ENCODE results near the gene GGACT.

The GGACT gene

GRCh38 chr13:100491164-100491842 is 97.3 kb downstream of the GGACT start:
- DNase-seq (ENCODE audit: low read depth, low spot score): no peak
- H3K4me3 ChIP-seq (ENCODE audit: low read depth, low read length): no peak overlapping the region
- TF ChIP-seq CTCF (IDR thresholded peaks at IDR 0.05; ENCODE audit: insufficient read depth, low read length, missing control alignments): no peak
- ChIA-PET CTCF (no interaction called here), POLR2A (no interaction called here)

- ChIA-PET CTCF (no interaction called here), POLR2A (no interaction called here)
- TF ChIP-seq CTCF (IDR thresholded peaks at IDR 0.05; ENCODE audit: insufficient read depth, low read length, missing control alignments): no peak
- no peak for DNase-seq (ENCODE audit: low read depth, low spot score)
- H3K4me3 ChIP-seq (ENCODE audit: low read depth, low read length): no peak overlapping the region
Measured at GRCh38 chr13:100490692-100491091, 97.9 kb downstream of the GGACT start.

- H3K4me3 ChIP-seq (ENCODE audit: low read depth, low read length): no peak overlapping the region
- ChIA-PET POLR2A (no interaction called here), CTCF (interaction anchor here (1.4 kb wide), 1 partner anchor 15 kb away, joined by 4 read pairs; no protein-coding TSS in a partner anchor)
- no peak for DNase-seq (ENCODE audit: low read depth, low spot score)
- no peak for TF ChIP-seq CTCF (IDR thresholded peaks at IDR 0.05; ENCODE audit: insufficient read depth, low read length, missing control alignments)
Measured at GRCh38 chr13:100485265-100485664, 103.3 kb downstream of the GGACT start.

GRCh38 chr13:100484702-100485101 is 103.9 kb downstream of the GGACT start:
- no peak for TF ChIP-seq CTCF (IDR thresholded peaks at IDR 0.05; ENCODE audit: insufficient read depth, low read length, missing control alignments)
- no peak for DNase-seq (ENCODE audit: low read depth, low spot score)
- ChIA-PET CTCF (interaction anchor here (1.3 kb wide), 1 partner anchor 568 kb away, joined by 3 read pairs; no protein-coding TSS in a partner anchor), POLR2A (no interaction called here)
- H3K4me3 ChIP-seq (ENCODE audit: low read depth, low read length): no peak overlapping the region

GRCh38 chr13:100483841-100484381 is 104.7 kb downstream of the GGACT start:
- H3K4me3 ChIP-seq (ENCODE audit: low read depth, low read length): no peak overlapping the region
- no peak for DNase-seq (ENCODE audit: low read depth, low spot score)
- POLR2A ChIA-PET: interaction anchor here (0.7 kb wide), 1 partner anchor 40 kb away, joined by 5 read pairs; no protein-coding TSS in a partner anchor
- CTCF ChIA-PET: interaction anchor here (1.3 kb wide), 1 partner anchor 567 kb away, joined by 3 read pairs; no protein-coding TSS in a partner anchor
- no peak for TF ChIP-seq CTCF (IDR thresholded peaks at IDR 0.05; ENCODE audit: insufficient read depth, low read length, missing control alignments)

- H3K4me3 ChIP-seq (ENCODE audit: low read depth, low read length): no peak overlapping the region
- TF ChIP-seq CTCF (IDR thresholded peaks at IDR 0.05; ENCODE audit: insufficient read depth, low read length, missing control alignments): no peak
- DNase-seq (ENCODE audit: low read depth, low spot score): no peak
- ChIA-PET POLR2A (no interaction called here), CTCF (no interaction called here)
Measured at GRCh38 chr13:100483139-100483538, 105.5 kb downstream of the GGACT start.

Measured in AG04449 (cell line).